ENCODE data around the gene COL18A1.

The COL18A1 gene

DNA sequence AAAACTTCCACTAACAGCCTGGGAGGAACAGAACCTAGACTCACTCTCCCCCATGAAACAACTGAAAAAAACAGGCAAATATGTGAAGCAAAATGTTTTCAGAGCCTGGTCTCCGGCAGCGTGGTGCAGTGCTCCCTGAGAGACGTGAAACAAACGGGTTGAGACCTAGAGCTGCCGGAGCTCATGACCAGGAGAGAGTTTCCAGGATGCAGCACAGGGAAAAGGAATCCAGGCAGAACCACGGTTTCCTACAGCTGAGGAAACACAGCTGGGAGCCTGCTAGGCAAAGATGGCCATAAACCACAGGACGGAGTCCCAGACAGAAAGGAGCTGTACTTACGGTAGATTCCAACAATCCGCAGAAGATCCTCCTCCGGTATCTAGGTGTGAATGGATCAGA is 157.4 kb downstream of the COL18A1 start:
- no peak for DNase-seq

DNA sequence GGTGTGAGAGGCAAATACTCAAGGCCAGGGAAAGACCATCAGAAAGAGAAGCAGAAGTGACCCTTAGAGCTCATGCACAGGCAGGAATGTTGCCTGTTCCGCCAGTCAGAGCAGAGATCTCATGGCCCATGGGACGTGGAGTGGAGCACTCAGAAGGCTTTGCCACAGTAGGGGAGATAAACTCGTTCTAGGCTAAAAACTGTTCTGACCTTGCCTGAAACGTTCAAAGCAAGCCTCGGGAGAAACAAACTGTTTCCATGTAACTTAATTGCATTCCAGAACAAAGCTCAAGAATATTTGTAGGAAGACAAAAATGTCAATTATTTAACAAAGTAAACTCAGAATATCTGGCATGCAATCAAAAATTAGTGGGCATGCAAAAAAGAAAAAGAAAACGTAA is 158.0 kb downstream of the COL18A1 start:
- no peak for DNase-seq

All from C1 segment of cervical spinal cord (tissue), 14 donors.